Activated effector memory CD4-positive, alpha-beta T cell treated with anti-CD3 and anti-CD28 coated beads, Interleukin-2, amount 50 U/mL, for 16 hours (primary cell): ENCODE results near the gene SCAF11.

Experiments used
- DNase-seq: peaks from one replicate; pipeline ENCODE4 v3.0.0-alpha.2; 2020

SCAF11 gene

DNA sequence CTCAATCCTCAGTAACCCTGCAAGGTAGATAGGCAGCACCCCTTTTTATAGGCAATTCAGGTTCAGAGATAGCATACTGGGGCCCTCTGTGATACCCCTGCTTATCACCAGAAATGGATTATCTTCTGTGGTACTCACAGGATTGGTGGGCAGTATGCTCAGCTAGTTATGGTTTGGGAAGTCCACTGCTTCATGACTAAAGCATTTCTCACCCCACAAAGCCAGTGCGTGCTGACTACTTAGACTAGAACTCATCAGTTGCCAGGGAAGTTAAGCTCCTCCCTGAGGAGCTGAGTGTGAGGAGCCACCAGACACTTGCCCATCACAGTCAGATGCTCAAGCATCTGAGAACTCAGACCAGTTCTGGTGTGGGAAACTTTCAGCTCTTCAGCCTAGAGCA lies 76.3 kb downstream of the SCAF11 start:
- no peak for DNase-seq

DNA sequence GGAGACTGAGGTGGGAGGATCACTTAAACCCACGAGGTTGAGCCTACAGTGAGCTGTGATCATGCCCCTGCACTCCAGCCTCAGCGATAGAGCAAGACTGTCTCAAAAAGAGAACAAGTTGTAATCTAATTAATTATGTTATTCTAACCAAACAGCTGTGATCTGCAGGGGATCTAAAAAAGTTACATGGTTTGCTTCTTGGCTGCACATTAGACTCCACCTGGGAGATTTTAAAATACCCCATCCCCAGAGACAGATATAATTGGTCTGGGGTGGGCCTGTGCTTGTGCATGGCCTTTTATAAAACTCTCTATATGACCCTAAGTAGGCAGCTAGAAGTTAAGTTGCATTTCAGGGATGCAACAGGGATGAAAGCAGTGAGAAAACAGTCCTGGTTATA lies 76.7 kb downstream of the SCAF11 start:
- DNase-seq: no peak

DNA sequence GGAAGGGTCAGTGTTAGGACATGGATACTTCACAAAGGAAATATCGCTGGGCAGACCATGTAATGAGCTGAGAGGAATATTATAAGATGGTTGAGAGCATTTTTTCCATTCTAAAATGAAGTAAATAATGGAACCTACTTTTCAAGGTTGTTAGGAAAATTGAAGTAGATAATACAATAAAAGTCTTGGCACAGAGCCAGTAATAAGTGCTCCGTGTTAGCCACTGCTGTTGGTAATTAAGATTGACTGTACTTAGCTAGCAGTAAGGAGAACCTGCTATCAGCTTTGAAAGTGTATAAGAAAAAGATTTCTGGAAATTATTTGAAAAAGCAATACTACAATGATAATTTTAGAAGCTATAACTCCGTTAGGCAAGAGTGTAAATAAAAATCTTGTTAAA lies 77.6 kb downstream of the SCAF11 start:
- DNase-seq: no peak

DNA sequence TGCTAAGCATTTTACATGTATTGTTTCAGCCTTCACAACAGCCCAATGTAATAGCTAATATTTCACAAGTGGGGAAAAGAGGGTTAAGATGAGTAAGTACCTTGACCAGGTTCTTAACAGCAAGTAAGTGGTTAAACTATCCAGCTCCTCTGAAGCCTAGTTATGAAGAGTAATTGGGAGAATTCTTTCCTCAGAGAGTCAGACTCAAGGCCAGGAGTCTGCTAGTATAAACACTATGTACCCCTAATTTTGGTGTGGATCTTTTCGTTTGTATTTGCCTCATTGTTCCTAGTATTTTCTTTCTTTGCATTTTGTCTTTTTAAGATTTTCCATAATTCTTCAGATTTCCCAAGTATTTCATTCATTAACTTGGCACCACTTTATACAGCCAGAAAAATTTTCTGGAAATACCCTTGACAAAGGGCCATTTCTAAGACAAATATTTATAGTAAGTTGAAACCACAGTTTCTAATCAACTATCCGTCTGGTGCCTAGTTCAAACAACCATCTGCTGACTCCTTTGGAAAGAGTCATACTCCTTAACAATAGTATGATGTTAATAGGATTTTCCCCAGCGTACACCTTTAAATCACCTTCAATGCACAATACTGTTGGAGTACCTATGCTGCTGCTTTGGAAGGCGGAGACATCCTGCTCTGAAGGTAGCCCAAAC lies 81.2 kb downstream of the SCAF11 start:
- DNase-seq: no peak

DNA sequence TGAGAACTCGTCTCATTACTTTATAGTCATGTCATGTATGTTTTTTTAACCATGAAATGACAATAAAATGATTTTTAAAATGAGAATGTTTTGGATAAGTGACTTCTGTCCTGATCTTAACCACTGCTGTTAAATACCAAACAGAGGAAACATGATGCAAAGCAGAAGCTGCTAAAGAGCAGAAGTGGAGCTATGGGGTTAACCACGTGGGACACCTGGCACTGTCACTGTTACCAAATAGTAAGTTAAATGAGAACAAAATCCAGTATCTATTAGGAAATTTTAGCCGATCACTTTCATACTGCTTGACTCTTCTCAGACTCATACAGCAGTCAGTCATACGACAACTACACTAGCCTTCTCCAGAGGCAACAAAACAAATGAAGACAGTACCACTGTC lies 82.4 kb downstream of the SCAF11 start:
- DNase-seq: no peak

DNA sequence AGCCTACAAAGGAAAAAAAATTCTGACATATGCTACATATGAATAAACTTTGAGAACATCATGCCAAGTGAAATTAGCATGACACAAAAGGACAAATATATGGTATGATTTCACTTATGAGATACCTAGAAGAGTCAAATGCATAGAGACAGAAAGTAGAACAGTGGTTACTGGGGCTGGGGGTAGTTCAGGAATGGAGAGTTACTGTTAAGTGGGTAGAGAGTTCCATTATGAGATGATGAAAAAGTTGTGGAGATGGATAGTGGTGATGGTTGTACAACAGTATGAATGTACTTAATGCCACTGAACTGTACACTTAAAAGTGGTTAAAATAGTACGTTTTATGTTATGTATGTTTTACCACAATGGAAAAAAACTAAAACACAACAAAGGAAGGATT lies 92.3 kb downstream of the SCAF11 start:
- DNase-seq: no peak

DNA sequence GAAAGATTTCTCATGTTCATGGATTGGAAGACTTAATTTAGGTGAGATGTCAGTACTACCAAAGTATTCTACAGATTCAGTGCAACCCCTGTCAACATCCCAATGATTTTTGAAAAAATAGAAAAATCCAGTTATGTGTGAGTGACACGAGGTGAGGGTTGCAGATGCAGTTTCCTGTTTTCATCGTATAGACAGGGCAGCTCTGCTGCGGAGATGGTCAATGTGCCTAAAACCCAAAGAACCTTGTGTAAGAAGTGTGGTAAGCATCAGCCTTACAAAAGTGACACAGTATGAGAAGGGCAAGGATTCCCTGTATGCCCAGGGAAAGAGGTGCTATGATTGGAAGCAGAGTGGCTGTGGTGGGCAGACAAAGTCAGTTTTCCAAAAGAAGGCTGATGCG lies 94.4 kb downstream of the SCAF11 start:
- no peak for DNase-seq

DNA sequence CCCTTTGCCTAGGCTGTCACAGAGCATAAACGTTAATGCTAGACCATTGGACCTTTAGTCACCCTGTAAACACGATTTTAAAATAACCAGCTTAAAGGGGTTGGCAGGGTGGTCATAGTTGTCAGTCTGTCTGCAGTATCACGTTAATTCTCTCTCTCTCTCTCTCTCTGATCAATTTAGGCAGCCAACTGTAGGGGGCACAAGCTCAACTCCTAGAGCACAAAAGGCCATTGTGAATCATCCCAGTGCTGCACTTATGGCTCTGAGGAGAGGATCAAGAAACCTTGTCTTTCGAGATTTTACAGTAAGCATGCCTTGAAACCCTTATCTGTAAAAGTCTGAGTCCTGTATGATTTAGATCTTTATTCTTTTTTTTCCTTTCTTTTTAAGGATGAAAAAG lies 97.1 kb downstream of the SCAF11 start:
- no peak for DNase-seq

DNA sequence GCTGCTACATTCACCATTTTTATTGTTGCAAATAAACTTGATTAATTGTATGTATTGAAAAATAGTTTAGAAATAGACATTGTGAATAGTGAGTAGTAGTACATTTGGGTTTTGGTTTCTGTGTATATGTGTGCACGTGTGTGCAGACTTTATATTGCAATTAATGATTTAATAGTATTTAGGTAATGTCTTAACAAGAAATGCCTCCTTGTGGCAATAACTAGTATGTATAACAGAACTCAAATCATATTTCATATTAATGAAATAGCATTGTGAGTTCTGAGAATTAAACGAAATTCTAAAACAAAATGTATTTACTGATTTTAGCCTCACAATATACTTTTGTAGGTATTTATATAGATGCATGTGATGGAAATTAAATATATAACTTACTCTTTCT lies 100.1 kb downstream of the SCAF11 start:
- DNase-seq: no peak

DNA sequence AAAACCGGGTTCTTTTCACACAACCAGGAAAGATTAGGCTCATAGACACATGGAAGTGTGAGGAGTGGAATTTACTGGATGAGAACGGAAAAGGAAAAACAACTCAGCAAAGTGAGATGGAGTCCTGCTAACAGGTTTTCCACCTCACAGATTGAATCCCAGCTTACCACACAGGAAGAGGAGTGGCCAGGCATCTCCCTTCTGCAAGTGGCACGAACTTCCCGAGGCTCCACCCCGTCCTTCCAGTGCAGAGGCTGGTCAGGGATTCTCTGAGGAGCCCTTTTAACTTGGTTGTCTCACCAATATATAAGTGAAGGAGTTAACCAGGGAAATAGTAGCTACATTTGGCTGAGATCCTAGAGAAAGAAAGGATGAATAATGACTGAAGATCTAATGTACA lies 102.8 kb downstream of the SCAF11 start:
- no peak for DNase-seq

DNA sequence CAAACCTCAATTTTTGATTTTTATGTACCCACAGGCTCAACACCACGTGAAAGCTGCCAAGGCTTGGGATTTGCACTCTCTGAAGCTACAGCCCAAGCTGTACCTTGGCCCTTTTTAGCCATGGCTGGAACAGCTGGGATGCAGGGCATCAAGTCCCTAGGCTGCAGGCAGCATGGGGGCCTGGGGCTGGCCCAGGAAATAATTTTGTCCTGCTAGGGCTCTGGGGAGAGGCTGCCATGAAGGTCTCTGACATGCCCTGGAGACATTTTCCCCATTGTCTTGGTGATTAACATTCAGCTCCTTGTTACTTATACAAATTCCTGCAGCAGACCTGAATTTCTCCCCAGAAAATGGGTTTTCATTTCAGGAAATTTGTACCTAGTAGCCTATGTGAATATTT lies 103.7 kb downstream of the SCAF11 start:
- DNase-seq: no peak

DNA sequence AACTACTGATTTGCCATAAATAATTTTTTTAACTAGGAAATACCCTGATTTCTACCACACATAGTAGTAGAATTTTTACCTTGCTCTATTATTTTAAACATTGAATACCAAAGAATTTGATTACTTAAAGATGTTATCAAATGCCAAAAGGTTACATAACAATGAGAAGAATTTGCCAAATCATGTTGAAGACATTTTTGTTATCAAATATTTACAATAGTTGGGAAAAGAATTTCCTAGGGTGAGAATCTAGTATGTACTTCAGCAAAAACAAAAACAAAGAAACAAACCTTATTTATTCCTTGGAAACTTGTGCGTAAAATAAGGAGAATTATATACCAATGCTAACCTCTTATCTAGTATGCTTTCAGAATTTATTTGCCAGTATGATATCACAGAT lies 107.2 kb downstream of the SCAF11 start:
- no peak for DNase-seq

DNA sequence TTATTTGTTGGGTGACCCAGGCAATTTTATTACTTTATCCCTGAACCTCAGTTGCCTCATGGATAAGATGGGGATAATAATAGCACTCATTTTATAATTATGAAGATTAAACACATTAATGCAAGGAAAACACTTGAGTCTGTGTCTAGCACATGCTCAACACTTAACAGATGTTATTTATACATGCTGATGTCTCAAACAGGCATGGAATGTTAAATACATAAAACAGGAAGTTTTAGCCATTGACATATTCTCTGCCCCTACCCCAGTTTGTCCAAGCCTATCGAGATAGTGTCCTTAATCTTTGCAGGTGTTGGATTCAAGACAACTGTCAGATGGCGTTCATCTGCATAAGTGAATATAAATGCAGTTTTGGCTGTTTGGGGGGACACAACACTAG lies 109.8 kb downstream of the SCAF11 start:
- DNase-seq: no peak

DNA sequence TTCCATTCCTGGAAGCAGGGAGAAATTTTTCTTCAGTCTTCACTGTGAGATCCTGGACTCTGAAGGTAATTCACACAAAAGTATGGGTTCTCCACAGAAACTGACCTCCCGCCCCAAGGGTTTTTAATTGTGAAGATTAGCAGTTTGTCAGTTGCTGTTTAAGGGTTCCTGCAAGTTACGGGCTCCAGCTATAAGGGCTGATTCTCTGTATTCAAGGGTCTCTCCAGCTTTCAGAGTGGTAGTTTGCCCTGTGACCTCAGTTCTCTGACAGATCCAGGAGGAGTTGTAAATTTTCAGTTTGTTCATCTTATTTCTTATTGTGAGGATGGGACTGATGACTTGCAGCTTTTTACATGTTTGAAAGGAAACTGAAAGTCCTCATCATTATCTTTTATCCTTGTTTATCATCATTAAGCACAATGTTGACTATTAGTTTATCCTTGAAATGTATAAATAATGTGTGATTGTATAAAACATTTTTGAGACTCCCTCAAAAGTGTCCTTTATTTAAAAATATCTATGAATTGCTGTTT lies 110.9 kb downstream of the SCAF11 start:
- no peak for DNase-seq

DNA sequence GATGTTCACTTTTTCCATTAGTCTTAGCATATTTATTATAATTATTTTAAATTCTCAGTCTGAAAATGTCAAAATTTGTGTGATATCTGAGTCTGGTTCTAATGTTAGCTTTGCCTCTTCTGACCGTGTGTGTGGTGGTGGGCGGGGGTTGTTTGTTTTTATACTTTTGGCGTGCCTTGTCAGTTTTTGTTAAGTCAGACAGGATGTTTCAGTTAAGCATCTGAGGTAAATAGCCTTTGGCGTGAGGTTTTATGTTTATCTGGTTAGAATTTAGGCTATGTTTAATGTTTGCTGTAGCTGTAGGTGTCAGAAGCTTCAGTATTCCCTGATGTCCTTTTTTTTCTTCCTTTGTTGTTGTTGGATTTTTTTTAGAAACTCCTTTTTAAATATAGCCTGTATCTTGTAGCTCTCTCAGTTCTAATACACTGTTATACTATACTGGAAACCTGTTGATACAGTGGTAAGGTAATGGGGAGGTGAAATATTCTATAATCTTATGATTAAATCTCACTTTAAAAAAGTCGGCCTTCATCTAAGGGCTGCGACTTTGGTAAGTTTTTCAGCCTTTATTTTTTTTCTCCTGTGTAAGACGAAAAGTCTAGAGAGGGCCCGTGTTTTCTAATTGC lies 111.6 kb downstream of the SCAF11 start:
- DNase-seq: peak; percentile 72

DNA sequence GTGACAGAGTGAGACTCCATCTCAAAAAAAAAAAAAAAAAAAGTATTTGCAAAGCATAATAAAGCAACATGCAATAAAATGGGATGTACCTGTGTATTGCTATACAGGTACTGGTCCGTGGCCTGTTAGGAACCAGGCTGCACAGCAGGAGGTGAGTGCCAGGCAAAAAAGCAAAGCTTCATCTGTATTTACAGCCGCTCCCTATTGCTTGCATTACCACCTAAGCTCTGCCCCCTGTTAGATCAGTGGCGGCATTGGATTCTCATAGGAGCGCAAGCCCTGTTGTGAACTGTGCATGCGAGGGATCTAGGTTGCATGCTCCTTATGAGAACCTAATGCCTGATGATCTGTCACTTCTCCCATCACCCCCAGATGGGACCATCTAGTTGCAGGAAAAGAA lies 113.3 kb downstream of the SCAF11 start:
- no peak for DNase-seq

DNA sequence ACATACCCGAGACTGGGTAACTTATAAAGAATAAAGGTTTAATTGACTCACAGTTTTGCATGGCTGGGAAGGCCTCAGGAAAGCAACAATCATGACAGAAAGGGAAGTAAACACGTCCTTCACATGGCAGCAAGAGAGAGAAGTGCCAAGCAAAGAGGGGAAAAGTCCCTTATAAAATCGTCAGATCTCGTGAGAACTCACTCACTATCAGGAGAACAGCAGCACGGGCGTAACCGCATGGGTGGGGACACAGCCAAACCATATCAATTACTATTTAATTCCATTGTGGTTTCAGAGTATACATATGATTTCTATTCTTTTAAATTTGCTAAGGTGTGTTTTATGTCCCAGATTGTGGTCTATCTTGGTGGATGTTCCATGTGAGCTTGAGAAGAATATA lies 117.9 kb downstream of the SCAF11 start:
- DNase-seq: no peak
